ENCODE data around the gene CCDC80.
"Not testable (repeated sequence)": the region's sequence is repeated elsewhere in the genome, so short reads cannot be mapped to it uniquely, and the experiment has no call there.

CCDC80 gene

GRCh38 chr3:112585782-112586181 lies 55.2 kb downstream of the CCDC80 start:
- DNase-seq (ENCODE audit: low read depth in 2 of 2): no peak

DNA sequence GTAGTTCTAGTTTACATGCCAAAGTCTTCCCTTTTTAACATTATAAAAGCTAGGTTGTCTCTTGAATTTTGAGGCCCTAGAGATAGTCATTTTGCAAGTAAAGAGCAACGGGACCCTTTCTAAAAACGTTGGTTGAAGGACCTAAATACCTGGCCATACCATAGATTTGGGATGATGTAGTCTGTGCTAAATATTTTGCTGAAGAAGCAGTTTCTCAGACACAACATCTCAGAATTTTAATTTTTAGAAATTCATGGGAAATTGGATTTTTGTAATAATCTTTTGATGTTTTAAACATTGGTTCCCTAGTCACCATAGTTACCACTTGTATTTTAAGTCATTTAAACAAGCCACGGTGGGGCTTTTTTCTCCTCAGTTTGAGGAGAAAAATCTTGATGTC lies 57.8 kb downstream of the CCDC80 start:
- DNase-seq (ENCODE audit: low read depth in 2 of 2): no peak

- DNase-seq (ENCODE audit: low read depth in 2 of 2): no peak
Observed at GRCh38 chr3:112582244-112582874, 58.6 kb downstream of the CCDC80 start.

GRCh38 chr3:112579697-112580096 lies 61.2 kb downstream of the CCDC80 start:
- DNase-seq (ENCODE audit: low read depth in 2 of 2): no peak

- no peak for DNase-seq (ENCODE audit: low read depth in 2 of 2)
Observed at GRCh38 chr3:112579232-112579631, 61.7 kb downstream of the CCDC80 start.

GRCh38 chr3:112572701-112573100 lies 68.2 kb downstream of the CCDC80 start:
- no peak for DNase-seq (ENCODE audit: low read depth in 2 of 2)

GRCh38 chr3:112569265-112569664 lies 71.7 kb downstream of the CCDC80 start:
- no peak for DNase-seq (ENCODE audit: low read depth in 2 of 2)

DNA sequence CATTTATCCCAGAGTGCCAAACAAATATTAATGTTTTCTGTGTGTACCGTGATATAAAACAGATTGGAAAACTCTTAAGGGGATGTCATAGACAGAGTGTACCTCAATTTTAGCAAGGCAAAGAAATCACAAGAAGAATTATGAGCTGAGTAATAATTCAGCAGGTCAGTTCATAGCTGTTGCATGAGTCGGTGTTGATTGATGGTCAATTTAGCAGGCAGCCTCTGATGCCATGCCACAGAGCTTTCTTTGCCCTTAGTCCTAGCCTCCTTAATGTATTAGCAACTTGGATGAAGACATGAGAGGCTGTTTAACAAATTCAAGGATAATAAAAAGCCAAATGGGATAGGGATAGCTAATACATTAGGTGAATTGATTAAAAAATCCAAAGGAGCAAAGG lies 72.3 kb downstream of the CCDC80 start:
- no peak for DNase-seq (ENCODE audit: low read depth in 2 of 2)

DNA sequence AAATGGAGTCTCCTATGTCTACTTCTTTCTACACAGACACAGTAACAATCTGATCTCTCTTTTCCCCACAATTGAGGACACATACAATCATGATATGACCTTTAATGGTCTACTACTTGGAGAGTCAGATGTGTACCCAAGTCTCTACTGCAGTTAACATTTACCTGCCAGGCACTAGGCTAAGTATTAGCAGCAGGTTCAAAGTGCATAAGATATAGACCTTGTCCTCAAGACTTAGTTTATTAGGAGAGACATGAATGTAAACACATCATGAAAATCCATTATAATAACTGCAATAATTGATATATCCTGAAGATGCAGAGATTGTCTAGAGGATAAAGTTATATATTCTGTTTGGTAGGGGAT lies 76.0 kb downstream of the CCDC80 start:
- DNase-seq (ENCODE audit: low read depth in 2 of 2): no peak

DNA sequence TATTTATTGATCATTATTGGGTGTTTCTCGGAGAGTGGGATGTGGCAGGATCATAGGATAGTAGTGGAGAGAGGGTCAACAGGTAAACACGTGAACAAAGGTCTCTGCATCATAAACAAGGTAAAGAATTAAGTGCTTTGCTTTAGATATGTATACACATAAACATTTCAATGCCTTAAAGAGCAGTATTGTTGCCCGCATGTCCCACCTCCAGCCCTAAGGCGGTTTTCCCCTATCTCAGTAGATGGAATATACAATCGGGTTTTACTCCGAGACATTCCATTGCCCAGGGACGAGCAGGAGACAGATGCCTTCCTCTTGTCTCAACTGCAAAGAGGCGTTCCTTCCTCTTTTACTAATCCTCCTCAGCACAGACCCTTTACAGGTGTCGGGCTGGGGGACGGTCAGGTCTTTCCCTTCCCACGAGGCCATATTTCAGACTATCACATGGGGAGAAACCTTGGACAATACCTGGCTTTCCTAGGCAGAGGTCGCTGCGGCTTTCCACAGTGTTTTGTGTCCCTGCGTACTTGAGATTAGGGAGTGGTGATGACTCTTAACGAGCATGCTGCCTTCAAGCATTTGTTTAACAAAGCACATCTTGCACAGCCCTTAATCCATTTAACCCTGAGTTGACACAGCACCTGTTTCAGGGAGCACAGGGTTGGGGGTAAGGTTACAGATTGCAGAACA lies 76.5 kb downstream of the CCDC80 start:
- not testable (repeated sequence) for DNase-seq (ENCODE audit: low read depth in 2 of 2)

- peak; percentile 98 for DNase-seq (ENCODE audit: low read depth in 2 of 2)
Observed at GRCh38 chr3:112561734-112562529, 79.0 kb downstream of the CCDC80 start, which contains the start of the genes ATG3 and SLC35A5. ATG3 (minus strand) TSS chr3:112561962; CDS start chr3:112561528, 434 bp downstream. SLC35A5 (plus strand) TSS chr3:112562045; CDS start chr3:112563404, 1,359 bp downstream.

- DNase-seq (ENCODE audit: low read depth in 2 of 2): peak in 1 of 2 donors; percentile 78
Observed at GRCh38 chr3:112561484-112561733, 79.5 kb downstream of the CCDC80 start.

DNA sequence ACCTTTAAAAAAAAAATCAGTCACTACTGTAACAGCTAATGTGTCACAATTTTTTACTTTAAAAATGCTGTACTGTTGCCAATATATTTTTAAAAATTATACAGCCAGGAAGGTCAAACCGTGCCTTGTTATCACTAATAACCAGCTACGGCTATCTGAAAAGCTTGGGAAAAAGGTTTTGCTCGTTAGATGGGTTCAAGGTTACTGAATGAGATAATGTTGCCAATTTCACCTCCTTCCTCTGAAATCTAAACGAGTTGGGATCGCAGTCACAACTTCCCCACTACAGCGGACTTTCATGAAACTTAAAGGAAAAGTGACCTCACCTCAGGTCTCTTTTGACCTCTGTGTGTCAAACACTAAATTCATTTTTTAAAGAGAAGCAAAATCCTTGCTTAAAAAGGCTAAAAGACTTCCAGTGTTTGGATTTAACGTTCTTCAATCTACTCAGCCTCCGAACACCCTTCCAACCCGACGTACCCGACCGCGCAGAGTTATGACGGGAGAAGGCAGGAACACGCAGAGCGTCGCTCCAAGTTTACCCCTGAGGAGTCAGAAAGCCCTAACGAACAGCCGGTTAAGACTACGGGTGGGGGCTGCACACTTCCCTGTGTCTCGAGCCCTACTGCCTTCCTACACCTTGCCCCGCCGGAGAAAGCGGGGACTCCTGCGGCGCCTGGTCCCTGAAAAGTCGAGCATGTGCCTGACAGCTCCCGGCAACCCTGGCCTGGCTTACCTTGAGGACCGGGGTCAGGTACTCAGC lies 80.0 kb downstream of the CCDC80 start:
- peak; percentile 23 to 50 for DNase-seq (ENCODE audit: low read depth in 2 of 2)

DNA sequence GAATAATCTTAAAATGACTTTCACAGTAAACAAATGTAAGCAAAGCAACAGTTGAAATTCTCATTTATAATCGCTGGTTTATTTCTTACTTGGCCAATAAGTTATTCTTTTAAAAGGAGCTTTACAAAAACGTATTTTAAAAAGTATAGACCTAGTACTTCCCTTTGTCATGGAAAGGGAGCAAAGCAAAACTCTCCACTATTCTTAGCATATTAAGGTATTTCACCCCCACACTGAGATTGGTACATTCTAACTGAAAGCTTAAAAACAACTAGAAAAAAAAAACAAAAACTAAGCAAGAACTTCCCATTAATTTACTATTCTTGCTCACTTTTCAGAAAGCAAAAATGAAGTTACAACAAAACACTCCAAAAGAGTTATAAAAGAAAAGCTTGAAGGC lies 80.6 kb downstream of the CCDC80 start:
- no peak for DNase-seq (ENCODE audit: low read depth in 2 of 2)

- DNase-seq (ENCODE audit: low read depth in 2 of 2): no peak
Observed at GRCh38 chr3:112557976-112558375, 83.0 kb downstream of the CCDC80 start.

DNA sequence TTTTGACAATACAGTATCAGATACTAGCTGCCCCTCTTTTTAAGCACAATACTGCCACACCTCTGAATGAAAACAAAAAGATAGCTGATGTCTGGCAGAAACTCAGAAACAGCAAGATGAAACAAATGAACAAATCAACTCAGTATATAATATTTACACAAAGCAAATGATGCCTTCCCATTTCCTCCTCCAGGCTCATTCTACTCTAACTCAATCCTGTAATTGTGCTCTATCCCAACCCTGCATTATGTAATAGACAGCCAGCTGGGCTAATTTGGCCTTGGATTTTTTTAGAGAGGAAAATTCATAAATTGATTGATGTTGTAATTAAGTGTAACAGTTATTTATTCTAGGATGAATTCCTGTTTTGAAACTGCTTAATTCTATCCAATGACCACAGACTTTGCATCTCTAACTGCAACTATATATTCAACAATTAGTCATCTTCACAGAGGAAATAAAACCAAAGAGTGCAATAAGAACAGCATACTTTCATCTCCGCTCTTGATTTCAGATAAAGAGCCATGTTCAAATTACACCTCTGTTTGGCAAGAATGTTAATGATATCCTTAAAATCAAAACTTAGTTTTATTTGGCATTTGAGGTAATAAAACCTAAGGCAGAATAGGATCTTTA lies 85.3 kb downstream of the CCDC80 start:
- no peak for DNase-seq (ENCODE audit: low read depth in 2 of 2)

DNA sequence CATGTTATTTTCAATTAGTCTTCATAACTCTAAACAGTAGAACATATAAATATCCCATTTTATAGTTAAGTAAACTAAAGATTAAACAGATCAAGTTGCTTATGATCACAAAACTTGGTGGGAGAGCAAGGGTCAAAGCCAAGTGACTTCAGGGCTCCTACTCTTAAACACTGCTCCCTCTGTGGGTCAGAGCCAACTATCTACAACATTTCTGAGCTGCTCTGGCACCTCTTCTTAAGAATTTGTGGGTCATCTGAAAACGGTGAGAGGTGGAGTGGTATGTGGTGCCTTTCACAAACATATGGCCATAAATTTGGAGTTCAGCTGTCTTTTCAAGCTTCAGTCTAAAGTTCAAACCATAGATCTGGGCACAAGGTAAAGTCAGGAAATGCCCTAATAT lies 90.1 kb downstream of the CCDC80 start:
- DNase-seq (ENCODE audit: low read depth in 2 of 2): no peak

Measured in stimulated activated CD8-positive, alpha-beta memory T cell treated with anti-CD3 and anti-CD28 coated beads, Interleukin-7, amount 100 ng/mL, for 4 hours (primary cell).